GM18526 (cell line): ENCODE measurements around the gene ARHGAP21.

Experiments
- POLR2A ChIP-seq: IDR thresholded peaks from 3 replicates; pipeline ENCODE4 v1.6.1; 2011; ENCODE audit not compliant: insufficient read length; ENCODE audit errors: extremely low read depth

Gene ARHGAP21

GRCh38 chr10:24723788-24724380, at the start of gene ARHGAP21:
Gene ARHGAP21, minus strand, starts transcription at chr10:24723887. Its CDS starts 1,988 bp downstream, at chr10:24721899.
- no peak for TF ChIP-seq POLR2A

GRCh38 chr10:24771943-24772694, 48.4 kb upstream of the ARHGAP21 start:
- no peak for TF ChIP-seq POLR2A

GRCh38 chr10:24762966-24763623, 39.4 kb upstream of the ARHGAP21 start:
- TF ChIP-seq POLR2A: no peak

GRCh38 chr10:24762161-24762924, 38.7 kb upstream of the ARHGAP21 start:
- TF ChIP-seq POLR2A: no peak

GRCh38 chr10:24759672-24760071, 36.0 kb upstream of the ARHGAP21 start:
- TF ChIP-seq POLR2A: no peak

GRCh38 chr10:24756283-24756682, 32.6 kb upstream of the ARHGAP21 start:
- TF ChIP-seq POLR2A: no peak

GRCh38 chr10:24751716-24752115, 28.0 kb upstream of the ARHGAP21 start:
- TF ChIP-seq POLR2A: no peak

- TF ChIP-seq POLR2A: no peak
These were observed 27.0 kb upstream of the ARHGAP21 start for GRCh38 chr10:24750695-24751094.

GRCh38 chr10:24748214-24748613, 24.5 kb upstream of the ARHGAP21 start:
- no peak for TF ChIP-seq POLR2A

- TF ChIP-seq POLR2A: no peak
These were observed 21.3 kb upstream of the ARHGAP21 start for GRCh38 chr10:24744946-24745345.

GRCh38 chr10:24740714-24741113, 17.0 kb upstream of the ARHGAP21 start:
- TF ChIP-seq POLR2A: no peak

- TF ChIP-seq POLR2A: no peak
These were observed 13.3 kb upstream of the ARHGAP21 start for GRCh38 chr10:24737001-24737400.

GRCh38 chr10:24731942-24732341, 8.3 kb upstream of the ARHGAP21 start:
- TF ChIP-seq POLR2A: no peak

GRCh38 chr10:24730811-24731210, 7.1 kb upstream of the ARHGAP21 start:
- TF ChIP-seq POLR2A: no peak

GRCh38 chr10:24727786-24728185, 4.1 kb upstream of the ARHGAP21 start:
- TF ChIP-seq POLR2A: no peak
